MV-4-11 (cell line): ENCODE data around the gene HJURP.

Experiments used
- DNase-seq: peaks from one replicate; lab custom pipeline; 2025; lab: John Stamatoyannopoulos, UW

HJURP gene

DNA sequence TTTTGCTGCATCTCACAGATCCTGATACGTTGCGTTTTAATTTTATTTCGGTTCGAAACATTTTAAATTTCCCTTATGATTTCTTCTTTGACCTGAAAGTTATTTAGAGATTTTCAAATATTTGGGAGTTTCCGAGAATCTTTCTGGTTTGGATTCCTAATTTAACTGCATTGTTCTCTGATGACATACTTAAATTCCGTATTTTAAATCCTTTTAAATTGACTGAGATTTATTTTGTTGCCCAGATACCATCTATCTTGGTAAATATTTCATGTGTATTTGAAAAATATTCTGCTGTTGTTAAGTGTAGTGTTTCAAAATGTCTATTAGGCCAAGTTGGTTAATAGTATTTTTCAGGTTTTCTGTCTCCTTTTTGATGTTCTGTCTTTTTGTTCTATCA is 38.5 kb downstream of the HJURP start:
- DNase-seq: no peak

DNA sequence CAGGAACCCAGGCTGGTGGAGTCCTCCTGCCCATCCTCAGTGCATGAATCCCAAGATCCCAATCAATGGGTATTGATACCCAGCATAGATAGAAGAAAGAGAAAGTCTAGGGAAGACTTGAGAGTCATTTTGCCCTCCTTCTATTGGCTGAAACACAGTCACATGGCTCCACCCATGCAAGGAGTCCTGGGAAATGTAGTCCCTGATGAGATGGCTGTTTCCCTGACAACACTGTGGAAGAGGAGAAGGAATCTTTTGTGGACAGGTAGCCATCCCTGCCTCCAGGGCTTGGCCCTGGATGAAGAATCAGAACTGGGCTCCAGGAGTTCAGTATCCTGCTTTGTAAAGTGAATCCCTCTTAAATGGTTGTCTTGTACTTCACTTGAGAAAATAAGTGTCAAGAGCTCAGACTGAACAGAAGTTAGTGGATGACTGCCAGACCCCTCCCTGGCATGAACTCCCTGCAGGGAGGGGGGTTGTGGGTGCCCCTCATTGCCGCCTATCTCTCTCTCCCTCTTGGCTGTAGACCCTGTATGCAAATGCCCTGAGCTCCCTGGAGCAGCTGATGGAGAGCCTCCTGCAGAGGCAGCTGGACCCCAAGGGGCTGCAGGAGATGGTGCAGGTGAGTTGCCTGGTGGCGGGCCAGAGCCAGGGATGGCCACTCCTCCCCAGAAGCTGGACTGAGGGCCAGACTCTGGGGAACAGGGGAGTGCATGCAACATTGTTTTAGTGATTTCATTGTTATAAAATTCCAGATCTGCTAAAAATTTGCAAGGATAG is 40.1 kb downstream of the HJURP start:
- no peak for DNase-seq

DNA sequence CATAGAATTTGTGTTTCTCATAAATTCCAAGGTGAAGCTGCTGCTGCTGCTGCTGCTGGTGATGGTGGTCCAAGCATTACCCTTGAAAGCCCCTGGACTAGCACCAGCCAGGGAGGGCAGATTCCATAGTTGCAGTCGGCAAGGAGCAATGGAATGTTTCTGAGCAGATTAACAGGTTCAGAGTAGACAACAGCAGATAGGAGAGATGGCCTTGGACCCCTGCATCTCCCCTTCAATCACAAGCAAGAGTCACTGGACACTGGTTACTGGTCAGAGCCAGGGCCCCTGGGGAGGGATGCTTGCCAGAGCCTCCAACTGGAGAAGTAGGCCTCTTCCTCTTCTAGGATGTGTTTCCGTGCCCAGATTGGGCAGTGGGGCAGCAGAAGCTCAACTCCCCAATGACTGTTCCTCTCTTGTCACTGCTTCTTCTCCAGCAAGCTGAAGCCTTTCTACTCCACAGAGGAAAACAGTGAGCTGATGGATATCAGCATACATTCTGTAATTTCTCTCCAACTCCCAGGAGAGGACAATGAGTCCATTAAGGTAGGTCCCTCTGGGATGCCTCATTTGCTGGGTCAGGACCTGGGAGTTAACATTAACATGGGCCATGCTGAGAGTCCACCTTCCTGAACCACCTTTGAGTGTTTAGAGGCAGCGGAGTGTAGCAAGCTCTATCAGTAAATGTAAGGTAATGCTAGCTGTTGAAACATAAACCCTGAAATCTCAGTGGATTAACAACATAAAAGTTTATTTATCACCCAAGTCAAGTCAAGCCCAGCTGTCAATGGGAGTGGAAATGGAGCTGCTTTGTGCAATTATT is 40.9 kb downstream of the HJURP start:
- no peak for DNase-seq

DNA sequence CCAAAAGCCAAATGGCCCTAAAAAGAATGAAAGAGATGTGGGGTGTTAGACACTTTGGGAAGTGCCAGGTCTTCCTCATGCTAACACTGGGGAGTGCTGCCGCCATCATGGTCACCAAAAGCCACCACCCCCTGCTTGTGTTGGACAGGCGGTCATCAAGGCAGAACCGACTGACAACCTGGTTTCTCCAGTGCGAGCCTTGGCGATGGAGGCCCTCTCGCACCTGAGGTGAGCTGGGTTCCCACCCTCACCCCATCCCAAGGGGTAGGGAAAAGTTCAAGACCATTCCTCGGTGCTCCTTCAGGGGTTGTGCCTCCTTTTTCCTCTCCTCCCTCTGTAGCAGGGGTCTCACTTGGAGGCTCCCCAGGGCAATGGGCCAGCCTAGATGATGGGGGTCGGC is 42.6 kb downstream of the HJURP start:
- DNase-seq: no peak

DNA sequence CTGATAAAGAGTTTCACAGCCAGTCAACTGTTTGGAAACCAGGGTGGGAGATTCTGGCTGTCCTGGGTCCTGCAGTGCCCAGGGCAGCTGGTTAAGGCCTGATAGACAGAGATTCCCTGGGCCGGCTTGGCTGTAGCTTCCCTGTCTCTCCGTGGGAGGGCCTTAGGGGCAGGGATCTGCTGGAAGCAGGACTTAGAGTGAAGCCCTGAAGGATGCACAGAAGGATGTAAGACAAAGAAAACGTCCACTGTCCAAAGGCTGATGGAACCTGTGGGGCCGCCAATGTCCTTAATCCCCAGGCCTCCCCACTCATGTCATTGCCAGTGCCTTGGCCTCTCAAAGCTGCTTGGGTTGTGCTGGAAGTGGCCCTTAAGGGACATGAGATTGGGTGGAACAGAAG is 43.2 kb downstream of the HJURP start:
- DNase-seq: no peak

DNA sequence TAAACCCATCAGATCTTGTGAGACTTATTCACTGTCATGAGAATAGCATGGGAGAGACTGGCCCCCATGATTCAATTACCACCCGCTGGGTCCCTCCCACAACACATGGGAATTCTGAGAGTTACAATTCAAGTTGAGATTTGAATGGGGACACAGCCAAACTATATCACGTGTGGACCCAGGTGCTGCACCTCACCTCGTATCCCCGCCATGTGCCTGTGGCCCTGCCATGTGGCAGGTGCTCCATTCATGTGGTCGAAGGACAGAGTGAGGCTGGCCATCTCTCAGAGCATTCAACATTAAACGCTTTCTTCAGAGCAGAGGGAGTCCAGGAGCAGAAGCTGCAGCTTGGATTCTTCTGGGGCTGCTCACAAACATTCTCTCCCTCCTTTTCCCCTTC is 44.0 kb downstream of the HJURP start:
- DNase-seq: no peak

DNA sequence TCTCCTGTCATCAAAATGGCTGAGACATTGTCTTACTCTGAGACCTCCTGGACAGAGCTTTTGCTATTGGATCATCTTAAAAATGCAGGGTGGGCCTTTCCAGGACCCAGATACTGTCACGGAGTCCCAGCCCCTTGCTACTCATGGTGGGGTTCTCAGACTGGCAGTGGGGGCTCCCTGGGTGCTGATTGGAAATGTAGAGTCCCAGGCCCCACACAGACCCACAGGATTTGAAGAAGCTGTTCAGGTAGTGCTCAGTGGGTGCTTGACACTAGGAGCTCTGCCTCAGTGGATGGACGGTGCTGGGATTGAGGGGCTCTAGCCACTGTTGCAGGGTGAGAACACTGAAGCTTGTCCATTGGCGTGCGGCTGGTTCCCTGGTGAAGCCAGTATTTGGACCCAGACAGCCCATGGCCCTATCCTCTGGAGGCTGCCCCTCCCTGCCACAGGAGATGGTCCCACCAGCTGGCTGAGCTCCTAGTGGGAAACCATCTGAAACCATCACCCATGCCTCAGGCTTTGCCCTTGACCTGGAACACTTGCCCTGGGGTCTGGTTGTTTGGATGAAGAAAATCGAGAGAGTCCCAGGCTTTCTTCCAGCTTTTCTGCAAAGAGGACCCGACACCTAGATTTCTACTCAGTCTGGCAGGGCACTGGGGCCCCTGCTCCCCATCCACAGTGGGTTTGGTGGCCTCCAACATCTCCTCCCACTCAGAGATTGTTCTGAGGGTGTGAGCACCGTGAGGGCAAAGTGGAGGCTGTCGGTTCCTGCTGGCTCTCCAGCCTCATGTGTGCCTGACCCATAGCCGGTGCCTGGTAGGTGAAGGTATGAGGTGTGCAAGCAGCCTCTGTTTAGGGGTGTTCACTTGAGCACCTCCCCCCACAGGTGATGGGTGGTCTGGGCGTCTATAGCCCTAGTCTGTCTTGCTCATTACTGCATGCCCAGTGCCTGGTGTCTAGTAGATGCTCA is 46.1 kb downstream of the HJURP start:
- no peak for DNase-seq

DNA sequence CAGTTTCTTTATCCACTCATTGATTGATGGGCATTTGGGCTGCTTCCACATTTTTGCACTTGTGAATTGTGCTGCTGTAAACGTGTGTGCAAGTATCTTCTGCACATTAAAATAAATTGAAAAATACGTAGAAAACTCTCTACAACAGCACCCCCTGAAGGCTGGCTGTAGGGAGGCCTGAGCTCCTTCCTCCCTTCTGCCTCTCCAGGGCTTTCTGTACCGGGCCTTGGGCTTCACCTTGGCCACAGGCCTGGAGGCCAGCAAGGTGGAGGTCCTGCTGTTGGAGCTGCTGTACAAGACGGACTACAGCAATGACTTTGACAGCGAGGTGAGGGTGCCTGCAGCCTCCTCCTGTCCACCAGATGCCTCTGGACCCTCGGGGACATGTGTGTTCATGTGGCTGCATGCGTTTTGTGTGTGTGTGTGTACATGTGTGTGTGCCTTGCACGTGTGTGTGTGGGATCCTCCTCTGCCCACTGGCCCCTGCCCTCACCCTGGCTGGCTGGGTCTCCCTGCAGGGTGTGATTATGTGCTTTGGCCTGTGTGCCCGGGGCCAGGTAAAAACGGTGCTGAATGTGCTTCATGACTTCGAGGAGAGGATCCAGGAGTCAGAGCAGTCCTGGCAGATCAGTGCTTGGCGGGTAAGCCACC is 47.0 kb downstream of the HJURP start:
- no peak for DNase-seq

DNA sequence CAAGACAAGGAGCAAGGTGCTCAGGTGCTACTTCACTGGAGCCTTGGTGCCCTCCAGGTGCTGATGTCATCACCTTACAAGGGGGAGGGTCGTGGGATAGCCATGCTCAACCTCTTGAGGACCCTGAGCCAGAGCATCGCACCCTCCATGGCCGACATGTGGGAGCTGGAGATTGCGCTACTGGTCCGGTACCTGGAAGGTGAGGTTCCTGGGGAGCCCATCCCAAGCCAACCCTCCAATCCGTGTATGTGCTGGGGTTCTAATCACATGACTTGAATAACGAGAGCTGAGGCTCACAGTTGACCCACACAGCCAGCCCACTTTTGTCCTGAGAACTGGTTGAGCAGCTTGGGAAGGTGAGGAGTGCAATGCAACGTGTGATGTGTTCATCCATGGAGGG is 50.3 kb downstream of the HJURP start:
- DNase-seq: no peak

DNA sequence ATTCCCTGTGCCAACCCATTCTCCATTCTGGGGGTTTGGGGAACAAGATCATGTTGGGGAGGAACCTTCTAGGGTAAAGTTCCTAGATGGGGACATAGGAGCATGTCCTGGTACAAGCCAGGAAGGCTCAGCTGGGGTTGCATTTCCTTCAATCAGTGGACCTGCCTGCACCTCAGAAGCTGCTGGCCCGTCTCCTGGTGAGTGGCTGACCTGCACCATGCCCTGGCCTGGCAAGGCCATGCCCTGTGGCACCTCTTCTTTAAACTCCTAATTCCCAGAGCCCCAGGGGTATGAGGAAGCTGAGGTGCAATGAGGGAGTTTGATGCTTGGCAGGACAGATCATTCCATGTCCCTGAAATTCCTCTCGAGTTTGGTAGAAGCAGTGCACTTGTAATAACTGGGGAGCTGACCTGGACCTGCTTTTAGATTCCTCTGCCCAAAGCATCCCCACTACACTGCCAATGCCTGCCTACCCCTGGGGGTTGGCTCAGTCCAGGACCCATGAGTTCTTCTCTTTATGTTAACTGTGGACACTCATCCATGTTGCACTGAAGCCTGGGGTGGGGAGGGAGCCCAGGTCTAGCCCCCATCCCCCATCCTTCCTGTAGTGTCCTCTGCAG is 50.9 kb downstream of the HJURP start:
- no peak for DNase-seq

DNA sequence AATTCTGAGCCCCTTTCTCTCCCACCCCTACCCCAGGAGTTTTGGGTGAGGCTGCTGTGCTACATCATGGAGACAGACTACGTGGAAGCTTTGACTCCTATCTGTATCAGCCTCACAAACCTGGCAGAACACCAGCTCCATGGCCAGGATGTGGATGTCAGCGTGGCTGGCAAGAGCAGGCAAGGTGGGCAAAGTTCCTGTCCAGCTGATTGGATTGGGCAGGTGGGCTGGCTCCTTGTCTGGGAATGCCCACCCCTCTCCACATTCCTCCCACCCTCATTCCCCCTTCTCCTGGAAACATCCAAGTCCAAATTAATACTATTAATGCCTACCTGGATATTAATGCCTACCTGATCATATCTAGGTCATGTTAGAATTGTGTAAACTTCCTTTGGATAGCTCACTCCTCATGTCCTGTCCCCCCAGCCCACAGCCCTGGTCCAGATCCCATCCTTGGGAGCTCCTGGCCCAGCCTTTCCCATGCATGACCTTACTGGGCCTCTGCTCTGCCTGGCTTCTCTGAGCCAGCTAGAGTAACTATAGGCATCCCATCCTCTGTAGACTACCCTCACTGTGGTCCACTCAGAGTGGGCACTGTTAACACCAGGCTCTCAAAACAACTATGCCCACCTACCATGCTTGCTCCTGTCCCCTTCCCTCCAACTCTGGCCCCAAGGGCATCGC is 52.1 kb downstream of the HJURP start:
- DNase-seq: no peak

DNA sequence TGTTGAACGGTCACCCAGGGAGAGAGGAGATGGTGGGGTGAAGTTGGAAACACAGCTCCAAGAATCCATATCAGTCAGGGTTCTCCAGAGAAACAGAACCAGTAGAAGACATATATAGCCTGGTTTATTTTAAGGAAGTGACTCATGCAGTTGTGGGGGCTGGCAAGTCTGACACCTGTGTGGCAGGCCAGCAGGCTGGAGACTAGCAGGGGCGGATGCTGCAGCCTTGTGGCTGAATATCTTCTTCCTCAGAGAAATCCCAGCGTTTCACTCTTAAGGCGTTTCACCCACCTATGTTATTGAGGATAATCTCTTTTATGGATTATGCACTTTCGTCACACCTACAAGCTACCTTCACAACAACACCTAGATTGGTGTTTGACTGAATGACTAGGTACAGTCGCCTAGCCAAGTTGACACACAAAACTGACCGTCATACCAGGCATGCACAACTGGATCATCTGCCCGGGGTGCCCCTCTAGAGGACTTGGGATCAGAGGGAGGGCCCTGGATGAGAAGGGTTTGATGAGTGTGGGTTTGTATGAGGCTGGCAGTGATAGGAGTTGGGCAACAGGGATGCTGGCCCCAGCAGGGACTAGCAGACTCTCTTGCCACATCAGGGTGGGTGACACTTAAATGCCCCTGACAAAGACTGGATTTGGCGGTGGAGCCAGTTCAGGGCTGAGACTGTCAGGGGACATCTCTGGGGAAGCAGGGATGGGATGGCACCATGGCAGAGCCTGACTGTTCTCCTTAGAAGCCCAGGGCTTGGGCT is 52.8 kb downstream of the HJURP start:
- no peak for DNase-seq

DNA sequence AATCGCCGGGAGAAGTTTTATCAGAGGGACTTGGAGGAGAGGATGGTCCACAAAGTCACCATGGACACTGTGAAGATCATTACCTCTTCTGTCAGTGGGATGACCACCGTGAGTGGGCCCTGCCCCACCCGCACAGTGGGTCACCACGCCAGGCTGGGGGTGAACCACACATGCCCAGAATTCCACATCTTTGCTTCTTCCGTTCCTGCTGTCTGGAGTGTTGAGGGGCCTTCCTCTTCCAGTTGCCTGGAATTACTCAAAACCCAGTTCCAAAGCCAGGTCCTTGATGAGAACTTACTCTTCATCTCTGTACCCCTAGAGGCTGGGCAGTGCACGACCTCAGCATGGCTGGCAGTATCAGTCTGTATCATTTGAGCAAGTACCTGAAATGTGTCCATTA is 54.1 kb downstream of the HJURP start:
- DNase-seq: no peak

DNA sequence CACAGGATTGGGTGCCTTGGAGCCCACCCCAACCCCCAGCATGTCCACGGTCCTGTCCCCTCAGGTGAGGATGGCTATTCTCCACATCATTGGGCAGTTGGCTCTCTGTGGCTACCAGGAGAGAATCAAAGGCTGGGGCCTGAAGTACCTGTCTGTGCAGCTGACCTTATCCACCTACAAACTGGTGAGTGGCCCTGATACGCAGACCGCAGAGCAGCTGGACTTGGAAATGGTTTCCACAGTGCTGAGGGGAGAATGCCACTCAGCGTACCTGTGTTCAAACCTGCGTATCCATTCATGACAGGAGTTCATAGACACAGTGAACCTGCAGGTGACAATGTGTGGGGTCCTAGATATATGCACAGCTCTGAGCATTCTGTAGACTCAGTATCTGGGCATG is 54.6 kb downstream of the HJURP start:
- no peak for DNase-seq

DNA sequence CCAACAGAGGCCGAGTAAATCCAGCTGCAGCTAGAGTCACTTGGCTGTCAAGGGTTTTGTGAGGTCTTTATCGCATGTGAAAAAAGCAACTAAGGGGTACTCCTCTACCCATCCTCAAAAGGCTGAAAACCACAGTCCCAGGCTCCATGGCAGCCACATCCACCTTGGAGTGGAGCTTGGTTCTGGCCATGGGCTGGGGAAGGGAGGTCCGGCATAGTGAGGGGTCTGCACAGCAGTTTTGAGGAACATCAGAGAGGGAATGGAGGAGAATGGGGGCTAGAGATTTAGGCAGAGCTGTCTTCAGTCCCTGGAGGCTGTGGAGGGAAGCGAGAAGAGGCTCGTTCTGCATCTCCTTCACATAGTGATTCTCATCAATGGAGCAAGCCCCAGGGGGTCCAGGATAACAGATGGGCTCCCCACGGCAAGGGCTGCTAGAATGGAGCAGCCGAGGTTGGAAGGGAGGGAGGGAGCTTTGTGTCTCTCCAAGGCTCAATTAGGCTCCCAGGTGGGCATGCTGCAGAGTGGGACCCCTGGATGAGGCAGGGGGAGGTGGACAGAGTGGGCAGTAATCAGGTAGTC is 55.2 kb downstream of the HJURP start:
- DNase-seq: no peak

DNA sequence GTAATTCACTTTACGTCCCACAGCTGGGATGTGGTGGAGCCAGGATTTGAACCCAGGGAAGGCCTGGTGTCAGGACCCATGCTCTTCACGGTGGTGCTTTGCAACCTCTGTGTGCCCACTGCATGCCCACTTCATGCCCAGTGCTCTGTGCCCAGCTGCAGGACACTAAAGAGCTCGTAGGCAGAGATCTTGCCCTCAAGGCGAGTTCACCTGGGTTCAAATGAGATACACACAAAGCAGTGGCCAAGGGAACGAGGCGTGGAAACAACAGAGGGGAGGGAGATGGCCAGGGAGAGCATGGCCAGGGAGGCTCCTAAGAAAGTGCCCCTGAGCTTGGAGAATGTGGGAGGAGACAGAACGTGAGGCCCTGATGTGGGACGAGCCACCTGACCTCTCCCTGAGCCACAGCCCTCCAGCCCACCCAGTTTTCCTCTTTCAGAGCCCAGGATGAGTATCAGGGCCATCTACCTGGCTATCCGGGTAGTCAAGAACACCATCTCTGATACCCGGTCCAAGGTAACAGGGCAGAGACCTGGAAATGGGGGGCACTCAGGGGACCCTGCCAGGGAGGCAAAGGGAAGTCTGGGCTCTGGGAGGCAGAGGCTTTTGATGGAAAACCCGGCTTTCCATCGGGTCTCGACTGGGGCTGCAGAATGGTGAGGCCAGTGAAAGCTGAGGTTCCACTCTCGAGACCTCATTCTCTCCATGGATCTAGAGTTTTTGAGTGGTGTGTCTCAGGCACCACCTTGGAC is 55.8 kb downstream of the HJURP start:
- DNase-seq: no peak

DNA sequence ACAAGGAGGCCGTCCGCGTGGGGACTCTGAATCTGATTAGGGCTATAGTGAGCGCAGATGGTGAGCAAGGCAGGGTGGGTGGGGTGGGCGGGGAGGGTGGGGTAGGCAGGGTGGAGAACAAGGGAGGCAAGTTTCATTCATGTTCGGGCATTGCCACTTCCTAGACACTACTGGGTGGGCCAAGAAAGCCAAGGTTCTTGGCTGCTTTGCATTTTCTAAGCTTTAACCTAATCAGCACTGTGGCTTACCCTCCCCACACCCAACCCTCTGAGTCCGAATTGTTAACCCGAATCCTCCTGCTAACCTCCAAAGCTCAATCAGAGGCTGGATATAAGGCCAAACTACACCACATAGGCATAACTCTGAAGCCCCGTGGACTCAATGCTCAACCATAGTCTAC is 58.1 kb downstream of the HJURP start:
- DNase-seq: no peak

DNA sequence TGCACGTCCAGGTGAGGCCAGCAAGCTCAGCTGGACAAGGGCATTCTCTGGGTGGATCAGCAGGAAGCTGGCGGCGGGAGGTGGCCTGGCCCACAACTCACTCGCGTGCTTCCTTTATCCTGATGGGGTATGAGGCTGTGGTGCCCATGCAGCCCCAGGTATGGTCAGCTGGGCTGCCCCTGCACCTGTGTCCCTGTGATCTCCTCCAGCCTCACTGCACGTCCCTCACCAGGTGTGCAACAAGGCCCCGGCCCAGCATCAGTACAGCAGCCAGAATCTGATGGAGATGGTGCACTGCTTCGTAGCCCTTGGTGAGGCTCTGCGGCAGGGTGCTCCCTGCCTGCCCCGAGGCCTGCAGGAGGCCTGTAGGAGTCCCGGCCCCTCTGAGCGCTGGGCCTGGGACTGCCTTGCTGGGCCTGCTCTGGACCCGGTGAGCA is 58.6 kb downstream of the HJURP start:
- DNase-seq: no peak

DNA sequence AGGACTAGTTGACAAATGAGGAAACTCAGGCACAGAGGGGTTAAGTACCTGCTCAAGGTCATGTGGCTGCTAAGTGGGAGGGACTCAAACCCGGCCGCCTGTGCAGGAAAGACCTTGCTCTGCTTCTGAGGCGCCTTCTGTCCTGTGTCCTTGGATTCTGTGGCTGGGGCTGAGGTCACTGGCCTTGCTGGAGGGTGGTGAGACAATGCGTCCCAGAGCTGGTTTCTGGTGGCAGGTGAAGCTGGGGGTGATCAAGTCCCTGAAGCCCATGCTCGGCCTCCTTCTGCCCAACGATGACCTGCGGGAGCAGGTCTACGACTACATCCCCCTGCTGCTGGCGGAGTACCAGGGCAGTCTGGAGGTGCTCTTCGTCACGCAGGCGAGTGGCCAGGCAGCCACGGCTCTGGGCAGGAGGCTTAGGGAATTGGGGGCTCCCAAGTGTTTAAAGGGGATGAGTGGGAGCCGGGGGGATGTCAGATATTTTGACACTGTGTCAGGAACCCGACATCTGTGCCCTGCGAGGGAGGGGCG is 60.1 kb downstream of the HJURP start:
- no peak for DNase-seq
